NCI-H2171 treated with DMSO at 0.1 percent for 48 hours (cell line): ENCODE data around the gene SYT9.

Experiments
- DNase-seq: peaks from one replicate; lab custom pipeline; 2025; lab: John Stamatoyannopoulos, UW

The SYT9 gene

GRCh38 chr11:7251836-7252682, at the start of gene SYT9:
Gene SYT9 (plus strand): TSS chr11:7251904. CDS start chr11:7252187, 283 bp downstream.
- DNase-seq = no peak

GRCh38 chr11:7202412-7202811, 49.3 kb upstream of the SYT9 start:
- no peak for DNase-seq

GRCh38 chr11:7204778-7205177, 46.9 kb upstream of the SYT9 start:
- DNase-seq = no peak

DNA sequence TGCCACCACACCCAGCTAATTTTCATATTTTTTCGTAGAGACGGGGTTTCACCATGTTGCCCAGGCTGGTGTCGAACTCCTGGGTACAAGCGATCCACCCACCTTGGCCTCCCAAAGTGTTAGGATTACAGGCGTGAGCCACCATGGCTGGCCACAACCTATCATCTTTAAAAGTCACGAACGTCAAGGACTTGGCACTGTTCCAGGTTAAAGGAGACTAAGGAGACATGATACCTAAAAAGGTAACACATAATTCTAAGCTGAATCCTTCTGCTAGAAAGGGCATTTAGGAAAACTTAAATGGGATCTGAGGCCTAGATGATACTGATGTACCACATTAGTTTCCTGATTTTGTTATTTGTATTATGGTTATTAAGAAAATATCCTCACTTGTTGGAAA, 43.3 kb upstream of the SYT9 start:
- no peak for DNase-seq

DNA sequence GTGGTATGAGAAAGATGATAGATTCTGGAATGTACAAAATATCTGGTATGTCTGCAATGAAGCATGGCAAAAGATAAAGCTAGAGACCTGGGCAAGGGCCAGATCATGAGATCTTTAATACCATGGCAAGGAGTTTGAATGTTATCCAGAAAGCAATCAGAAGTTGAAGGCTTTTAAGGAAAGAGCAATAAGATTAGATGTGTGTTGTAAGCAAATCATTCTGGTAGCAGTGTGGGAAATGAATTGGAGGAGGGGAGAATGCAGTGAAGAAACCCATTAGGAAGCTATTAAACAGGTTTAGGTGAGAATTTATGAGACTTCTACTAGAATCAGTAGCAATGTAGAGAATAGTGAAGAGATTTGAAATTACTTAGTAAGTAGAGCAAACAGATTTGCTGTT, 32.2 kb upstream of the SYT9 start:
- DNase-seq = no peak

GRCh38 chr11:7220636-7221035, 31.1 kb upstream of the SYT9 start:
- no peak for DNase-seq

DNA sequence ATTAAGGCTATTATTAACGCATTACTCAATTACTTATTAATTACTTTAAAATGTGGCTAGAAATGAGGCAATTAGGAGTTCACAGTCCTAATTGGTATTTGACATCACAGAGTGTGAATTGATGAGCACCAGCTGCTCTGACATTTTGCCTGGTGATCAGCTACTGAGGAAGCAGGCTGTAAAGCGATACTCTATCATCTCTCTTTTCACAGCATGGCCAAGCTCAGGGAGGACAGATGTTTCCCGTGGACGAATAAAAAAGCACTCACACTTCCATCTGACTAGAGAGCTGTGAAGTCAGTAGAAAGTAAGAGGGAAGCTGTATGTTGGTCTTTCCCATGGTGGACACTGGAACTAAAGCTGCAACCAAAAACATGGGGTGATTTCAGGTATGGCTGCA, 29.1 kb upstream of the SYT9 start:
- no peak for DNase-seq

DNA sequence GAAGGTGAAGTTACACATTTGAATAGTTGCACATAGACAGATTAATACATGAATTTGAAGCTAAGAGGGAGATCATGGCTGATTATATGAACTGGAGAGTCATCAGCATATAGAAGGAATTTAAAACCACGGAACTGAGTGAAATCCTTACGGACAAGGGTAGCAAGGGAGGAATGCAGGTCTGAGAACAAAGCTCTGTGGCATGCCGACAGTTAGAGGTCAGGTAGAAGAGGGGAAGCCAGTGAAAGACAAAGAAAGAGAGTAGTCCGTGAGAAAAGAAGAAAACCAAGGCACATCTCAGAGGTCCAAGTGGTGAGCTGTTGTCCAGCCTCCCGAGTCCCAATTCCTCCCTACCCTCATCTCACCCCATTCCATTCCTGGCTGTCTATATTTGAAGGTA, 11.8 kb upstream of the SYT9 start:
- no peak for DNase-seq

- no peak for DNase-seq
Observed at GRCh38 chr11:7245341-7245740, 6.4 kb upstream of the SYT9 start.

- no peak for DNase-seq
Observed at GRCh38 chr11:7246179-7246578, 5.5 kb upstream of the SYT9 start.

DNA sequence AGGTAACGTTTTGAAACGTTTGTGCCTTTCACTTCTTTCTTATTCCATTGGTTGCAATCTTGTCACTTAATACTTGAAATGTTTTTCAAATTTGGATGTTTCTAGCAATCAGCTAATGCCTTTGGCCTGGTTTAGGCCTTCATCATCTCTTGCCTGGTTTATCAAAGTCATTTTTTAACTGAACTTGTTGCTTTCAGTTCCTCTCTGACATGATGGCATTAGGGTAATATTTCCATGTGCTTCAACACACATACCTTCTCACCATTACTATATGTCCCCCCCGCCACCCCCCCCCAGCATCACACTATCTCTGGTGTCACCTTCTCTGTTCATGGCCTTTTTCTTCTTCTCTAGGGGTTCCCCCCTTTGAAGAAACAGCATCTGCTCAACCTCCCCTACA, 1.5 kb upstream of the SYT9 start:
- DNase-seq = no peak

- no peak for DNase-seq
Observed at GRCh38 chr11:7251487-7251835, 243 bp upstream of the SYT9 start.

DNA sequence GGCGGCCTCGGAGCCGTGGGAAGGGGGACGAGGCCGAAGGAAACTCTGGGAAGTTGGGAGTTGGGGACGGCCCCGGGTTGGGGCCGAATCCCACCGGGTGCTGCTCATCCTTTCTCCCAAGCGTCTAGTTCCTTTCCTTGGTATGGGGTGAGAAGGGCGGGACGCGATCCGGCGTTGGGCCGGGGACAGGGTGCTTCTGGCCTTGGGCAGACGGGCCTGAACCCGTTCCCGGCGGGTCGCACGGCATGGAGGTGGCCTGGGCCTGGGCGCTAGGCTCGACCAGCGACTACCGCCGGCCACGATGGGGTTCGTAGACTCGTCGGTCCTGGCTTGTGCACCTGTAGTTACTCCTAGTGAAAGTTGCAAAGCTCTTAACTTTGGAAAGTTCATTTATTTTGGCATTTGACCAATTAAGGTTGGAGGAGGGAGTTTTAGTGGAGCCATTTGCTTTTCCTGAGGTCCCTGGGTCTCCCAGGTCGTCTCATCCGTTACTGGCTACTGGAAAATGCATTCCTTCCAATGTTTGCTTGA, 1.0 kb downstream of the SYT9 start:
- DNase-seq = no peak

DNA sequence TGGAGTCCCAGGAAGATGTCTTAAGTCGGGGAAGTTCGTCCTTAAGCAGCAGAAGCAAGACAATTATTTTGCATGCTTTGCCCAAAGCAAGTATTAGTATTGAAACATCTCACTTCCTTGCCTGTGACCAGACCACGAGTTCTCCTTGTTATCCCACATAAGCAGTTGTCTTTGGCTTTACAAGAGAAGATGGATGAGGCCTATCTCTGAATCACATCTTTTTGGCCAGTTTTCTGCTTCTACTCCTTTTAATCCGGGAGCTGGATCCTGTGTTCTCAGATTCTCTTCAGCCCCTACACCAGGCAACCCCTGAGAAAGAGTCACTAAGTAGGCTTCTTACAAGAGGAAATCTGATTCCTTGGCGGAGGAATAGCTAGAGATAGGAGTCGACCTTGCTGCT, 2.1 kb downstream of the SYT9 start:
- DNase-seq = no peak

GRCh38 chr11:7254731-7255291, 3.1 kb downstream of the SYT9 start:
- DNase-seq = no peak

DNA sequence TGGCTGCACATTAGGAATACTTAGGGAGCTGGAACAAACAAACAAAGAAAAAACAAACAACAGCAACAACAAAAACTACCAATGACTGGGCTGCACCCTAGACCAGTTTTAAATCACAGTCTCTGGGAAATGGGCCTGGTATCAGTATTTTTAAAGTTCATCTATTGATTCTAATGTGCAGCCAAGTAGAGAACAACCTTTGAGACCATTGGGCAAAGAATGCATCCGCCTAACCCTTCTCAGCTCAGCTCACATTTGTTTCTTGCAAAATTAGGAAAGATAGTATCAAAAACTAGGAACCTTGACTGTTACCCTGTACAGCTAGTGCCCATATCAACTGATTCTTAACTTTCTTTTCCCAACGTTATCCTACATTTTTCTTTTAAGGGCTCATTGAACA, 5.2 kb downstream of the SYT9 start:
- DNase-seq = no peak

- DNase-seq = no peak
Observed at GRCh38 chr11:7257724-7258123, 6.0 kb downstream of the SYT9 start.

DNA sequence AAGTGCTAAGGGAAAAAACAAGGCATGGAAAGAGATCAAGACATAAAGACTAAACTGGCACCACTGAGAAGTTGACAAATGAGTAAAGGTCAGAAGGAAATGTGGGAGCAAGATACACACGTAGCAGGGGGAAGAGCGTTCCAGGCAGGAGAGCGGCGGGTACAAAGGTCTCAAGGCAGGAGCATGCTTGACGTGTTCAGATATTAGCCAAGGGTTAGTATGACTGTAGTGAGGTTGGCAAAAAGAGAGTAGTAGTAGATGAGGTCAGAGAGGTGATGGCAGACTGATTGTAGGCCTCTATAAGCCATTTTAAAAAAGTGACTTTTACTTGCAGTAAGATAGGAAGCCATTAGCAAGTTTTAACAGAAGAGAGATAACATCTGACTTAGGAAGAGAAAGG, 9.9 kb downstream of the SYT9 start:
- no peak for DNase-seq

DNA sequence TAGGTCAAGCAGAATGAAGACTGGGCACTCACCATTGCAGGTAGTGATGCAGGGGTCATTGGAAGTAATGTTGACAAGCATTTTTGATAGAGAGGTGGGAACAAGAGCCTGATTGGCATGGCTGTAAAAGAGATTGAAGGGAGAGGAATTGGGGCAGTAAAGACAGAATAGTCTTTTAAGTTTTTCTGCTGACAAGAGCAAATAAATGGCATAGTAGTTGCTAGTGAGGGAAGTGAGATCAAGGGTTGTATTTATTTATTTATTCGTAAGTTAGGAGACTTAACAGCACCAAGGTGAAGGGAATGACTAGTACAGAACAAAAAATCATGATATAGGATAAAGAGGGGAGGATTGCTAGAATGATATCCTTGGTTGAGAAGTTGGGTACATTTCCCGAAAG, 11.0 kb downstream of the SYT9 start:
- DNase-seq = no peak

GRCh38 chr11:7263842-7264241, 12.1 kb downstream of the SYT9 start:
- DNase-seq = no peak

- no peak for DNase-seq
Observed at GRCh38 chr11:7268758-7269157, 17.1 kb downstream of the SYT9 start.

DNA sequence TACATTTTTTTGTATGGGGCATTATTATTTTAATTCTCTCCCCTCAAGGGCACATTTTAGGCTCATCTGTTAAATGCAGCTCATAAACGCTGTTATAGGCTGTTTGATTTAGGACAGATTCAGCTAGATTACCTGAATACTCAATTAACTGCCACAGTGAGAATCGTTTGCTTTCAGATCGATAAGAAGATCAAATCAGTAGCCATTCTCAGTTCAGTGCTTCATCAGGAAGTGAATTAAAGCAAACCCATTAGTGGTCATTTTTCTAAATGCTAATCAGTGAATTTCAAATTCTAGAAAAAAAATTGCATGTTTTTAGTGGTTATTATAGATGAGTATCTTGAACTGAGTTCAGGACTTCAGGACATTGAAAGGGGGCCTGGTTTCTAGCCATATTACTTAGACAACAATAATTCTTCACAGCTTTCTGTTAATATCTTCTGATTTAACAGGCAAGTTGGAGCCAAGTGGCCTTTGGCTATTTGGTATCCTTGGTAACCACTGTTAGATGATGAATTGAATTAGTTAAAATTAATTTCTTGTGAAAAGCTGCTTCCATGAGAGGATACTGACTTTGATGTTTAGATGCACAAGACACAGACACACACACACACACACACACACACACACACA, 18.6 kb downstream of the SYT9 start:
- no peak for DNase-seq

GRCh38 chr11:7272373-7272772, 20.7 kb downstream of the SYT9 start:
- DNase-seq = no peak
